Keratinocyte (primary cell): Measurements from ENCODE around the gene MCM10.

Experiments
- CTCF ChIP-seq, 3 experiments: IDR thresholded peaks in 1 of 3; conservative IDR thresholded peaks in 1 of 3; optimal IDR thresholded peaks in 1 of 3; 2 replicates in 2 of 3; 3 replicates in 1 of 3; pipeline versions ENCODE3 to v1.5.1; 2011; ENCODE audit warnings: low read length in 3 of 3, mild to moderate bottlenecking in 3 of 3, moderate library complexity in 2 of 3, control low read depth in 1 of 3, inconsistent platforms in 1 of 3; ENCODE audit not compliant: insufficient read depth in 2 of 3; ENCODE audit errors: extremely low read depth in 1 of 3
- EZH2 ChIP-seq: IDR thresholded peaks from one replicate; pipeline ENCODE4 v1.6.1; 2012; ENCODE audit warnings: inconsistent platforms, mild to moderate bottlenecking, low read length, moderate library complexity

- no peak for TF ChIP-seq CTCF (optimal IDR thresholded peaks at IDR 0.05 in 1 of 3, IDR thresholded peaks at IDR 0.05 in 1 of 3, conservative IDR thresholded peaks at IDR 0.05 in 1 of 3; ENCODE audit: extremely low read depth in 1 of 3, insufficient read depth in 2 of 3, low read length in 3 of 3)
- no peak for TF ChIP-seq EZH2
Measured at GRCh38 chr10:13168781-13169180, 7.4 kb downstream of the MCM10 start.
